ENCODE data around the gene MLC1.

MLC1 gene

DNA sequence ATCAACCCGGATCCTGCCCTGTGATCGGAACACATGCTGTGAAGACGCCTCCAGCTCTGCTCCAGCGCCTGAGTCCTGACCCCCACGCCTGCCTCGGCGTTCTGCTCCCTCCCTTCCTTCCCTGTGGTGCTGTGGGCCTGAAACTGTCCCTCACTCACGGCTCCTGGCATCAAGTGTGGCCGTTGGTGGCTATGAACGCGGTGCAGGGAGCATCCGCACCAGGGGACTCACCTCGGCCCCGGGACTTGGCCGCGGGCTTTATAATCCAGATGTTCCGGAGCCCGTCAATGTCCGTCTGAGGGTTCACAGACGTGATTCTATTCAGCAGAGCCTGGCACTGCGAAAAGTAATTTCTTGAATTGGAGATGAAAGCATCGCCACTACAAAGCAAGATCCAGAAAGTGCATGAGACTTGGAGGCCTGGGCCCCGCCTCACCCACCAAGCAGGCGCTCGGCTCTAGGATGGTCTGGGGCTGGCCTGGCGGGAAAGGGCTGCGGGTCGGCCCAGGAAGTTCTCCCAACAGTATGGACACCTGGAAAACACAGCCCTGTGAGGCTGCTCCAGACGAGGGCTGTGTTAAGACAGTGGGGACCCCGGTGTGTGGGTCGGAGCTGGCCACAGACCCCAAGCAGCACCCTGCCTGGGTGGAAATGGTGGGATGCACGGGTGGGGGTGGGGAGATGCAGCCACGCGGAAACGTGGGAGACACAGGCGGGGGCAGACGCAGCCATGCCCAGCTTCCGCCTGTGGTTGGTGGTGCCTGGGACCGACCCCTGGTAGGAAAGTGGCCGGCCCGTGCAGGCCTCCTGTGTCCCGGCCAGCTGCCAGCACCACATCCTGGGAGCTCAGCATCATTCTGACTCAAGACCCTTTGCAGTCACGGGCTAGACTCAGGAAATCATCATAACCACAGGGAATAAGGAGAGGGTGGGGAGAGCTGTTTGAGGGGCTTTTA lies 50.8 kb downstream of the MLC1 start:
- no peak for FAIRE-seq

DNA sequence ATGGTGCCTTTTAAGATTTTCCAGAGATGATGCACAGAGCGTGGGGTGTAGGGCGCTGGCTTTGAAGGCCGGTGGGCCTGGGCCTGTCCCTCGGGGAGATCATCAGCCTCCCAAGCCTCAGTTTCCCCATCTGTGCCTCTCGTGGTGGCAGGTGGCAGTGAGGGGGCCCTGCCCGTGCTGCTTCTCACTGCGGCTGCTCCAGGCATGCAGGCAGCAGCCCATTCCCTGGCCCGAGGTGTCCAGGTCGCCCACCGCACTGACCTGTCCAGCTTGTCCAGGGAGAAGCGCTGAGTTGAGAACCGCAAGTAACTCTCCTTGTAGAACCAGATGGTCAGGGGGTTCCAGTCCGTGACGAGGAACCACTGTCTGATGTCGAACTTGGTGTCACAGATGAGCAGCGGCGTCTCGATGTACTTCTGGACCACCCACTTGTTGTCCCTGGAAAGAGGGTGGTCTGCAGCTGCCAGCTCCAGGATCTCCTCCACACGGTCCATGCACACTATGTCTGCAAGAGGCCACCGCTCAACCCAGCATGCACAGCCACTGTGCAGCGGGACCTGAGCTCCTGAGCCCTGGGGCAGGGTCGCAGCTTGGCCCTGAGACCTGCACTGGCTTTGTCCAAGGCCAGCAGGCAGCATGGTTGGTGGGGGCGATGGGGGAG lies 52.2 kb downstream of the MLC1 start:
- FAIRE-seq, result no peak

DNA sequence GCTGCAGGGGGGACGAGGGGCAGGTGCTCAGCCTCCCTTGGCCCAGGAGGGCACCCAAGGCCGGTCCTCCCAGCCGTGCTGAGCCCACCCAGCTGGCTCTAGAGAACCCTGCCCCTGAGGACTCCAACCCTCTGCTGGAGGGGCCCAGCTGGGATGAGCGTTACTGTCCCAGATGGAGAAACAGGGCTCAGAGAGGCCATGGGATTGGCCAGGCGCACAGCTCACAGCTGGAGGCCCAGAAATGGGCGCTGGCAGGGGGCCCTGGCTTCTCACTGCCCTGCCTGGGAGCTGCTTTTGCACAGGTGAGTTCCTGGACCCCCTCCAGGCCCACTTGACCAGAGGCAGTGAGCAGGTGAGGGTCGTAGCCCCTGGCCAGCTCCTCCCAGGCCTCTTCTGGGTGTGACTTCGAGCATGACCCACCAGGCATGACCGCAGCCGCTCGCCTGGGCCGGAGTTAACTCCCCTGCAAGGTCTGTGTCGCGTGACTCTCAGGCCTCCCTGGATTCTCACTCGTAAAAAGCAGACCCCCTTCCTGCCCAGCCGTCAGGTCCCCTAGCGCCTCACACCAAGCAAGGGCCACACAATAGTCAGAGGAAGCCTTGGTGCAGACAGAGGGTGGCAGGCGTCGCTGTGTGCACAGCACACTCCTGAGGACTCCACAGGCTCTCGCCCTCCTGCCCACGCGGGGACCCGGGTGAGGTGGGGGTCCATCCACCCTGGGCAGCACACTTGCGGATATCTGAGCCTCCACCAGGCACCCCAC lies 52.9 kb downstream of the MLC1 start:
- FAIRE-seq, result no peak

DNA sequence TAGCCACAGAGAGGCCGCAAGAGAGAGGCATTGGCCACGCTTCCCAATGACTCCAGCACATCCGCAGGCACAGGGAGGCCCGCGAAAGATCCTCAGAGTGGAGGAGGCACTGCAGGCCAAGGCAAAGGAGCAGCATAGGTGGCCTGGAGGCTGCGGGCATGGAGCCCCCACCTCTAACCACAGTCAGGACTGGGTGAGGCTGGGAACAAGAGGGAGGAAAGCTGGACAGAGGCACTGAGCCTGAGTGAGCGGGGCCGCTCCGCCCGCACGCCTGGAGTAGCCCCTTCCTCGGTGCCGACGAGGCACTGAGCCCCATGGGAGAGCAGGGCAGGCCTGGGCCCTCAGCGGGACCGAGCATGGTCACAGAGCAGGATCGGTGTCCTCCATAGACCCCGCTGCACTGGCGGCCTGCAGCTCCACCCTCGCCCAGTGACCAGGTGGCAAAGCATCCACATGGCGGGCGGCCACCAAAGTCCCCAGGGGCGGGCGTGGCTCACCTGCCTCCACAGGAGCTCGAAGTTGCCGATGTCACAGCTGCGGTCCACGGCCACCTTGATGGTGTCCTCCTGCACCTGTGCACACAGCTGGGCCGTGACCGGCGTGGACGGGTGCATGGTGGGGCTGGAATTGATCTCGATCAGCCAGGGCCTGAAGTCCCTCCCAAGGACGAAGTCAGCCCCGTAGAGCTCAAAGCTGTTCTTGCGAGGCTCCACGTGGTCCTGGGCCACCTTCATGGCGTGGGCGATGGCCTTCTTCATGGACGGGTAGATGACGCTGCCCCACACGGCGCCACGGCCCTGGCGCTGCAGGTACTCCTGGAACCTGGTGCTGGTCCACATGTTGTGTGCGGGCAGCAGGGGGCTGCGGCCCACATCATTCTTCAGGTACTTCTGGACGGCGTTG lies 53.8 kb downstream of the MLC1 start:
- no peak for FAIRE-seq

DNA sequence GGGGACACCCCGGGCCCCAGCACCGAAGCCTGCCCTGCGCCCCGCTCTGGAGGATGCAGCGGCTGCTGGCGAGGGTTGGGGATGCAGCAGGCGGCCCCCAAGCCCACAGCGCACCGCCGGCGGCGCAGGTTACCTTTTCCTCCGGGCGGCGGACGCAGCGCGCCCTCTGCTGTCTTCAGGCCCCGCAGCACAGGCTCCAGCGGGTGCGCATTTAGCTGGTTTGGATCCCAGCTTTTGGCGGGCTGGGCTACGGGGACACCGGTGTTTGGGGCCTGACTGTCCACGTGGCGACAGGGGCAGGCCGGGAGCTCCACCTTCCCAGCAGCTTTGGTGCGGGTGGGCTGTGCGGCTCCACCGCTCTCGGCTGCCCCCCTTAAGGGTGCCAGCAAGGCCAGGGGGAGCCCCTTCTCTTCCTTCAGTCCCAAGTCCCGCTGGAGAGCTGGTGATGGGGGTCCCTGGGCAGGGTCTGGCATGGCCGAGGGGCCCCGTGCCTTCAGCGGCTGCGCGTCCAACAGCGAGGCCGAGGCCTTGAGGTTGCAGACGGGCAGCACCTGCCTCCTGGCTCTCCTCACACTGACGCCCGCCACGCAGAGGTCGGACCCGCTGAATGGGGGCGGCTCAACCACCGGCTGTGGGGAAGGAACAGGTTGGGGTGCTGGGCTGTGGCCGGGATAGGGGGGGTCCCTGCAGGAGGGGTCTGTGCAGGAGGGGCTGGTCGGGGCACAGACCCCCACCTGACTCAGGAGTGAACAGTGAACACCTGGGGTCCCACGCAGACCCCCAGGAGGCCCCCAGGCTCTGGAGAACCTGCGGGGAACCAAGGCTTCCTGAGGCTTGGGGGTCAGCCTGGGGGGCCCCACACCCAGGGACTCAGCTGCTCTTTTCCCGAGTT lies 54.7 kb downstream of the MLC1 start:
- FAIRE-seq, result no peak

DNA sequence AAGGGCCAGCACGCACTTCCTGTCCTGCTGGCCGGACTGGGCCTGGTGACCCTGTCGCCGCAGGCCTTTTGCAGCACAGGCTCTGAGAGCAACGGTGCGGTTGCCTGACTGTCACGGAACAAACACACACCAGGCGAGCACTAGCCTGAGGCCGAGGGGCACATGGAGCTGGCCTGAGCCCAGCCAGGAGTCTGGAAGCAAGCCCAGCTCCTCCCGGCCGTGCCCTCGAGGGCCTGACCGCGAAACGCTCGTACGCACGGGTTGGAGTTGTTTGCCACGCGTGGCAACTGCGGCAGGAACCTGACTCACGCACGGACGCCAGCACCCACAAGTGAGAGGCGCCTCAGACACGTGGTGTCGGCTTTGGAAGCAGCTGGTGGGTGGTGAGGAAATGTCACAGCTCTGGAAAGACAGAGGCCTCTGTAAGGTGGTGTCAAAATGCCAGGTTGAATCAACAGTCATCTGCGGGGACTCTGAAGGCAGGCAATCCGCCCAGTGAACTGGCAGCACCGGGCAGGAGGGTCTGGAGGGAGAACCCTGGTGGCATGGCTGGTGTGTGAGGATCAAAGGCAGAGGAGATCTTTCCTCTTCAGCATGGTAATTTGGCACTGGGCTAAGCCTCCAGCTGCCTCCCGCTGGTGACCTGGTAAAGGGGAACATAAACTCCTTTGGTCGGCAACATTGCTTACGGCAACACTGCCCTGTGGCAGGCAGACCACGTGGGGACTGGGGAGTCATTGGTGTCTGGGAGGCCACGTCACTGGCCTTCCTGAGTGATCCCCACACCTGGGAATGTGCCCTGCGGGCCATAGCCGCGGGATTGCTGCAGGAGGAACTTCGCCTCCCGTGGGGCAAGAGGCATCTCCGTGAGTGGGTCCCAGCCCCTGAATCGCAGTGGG lies 57.3 kb downstream of the MLC1 start:
- FAIRE-seq, result no peak

DNA sequence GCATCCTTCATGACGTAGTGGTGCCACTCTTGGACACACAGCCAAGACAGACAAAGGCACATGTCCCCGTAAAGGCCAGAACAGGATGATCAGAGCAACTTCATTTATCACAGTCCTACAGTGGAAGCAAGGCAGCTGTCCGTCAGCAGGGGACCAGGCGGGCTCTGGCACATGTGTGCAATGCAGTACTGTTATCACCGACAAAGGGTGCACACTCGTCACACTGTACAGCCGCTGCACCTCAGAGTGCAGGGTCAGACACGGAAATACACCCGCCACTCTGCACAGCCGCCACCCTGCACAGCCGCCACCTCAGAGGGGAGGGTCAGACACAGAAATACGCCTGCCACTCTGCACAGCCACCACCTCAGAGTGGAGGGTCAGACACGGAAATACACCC lies 59.2 kb downstream of the MLC1 start:
- no peak for FAIRE-seq

DNA sequence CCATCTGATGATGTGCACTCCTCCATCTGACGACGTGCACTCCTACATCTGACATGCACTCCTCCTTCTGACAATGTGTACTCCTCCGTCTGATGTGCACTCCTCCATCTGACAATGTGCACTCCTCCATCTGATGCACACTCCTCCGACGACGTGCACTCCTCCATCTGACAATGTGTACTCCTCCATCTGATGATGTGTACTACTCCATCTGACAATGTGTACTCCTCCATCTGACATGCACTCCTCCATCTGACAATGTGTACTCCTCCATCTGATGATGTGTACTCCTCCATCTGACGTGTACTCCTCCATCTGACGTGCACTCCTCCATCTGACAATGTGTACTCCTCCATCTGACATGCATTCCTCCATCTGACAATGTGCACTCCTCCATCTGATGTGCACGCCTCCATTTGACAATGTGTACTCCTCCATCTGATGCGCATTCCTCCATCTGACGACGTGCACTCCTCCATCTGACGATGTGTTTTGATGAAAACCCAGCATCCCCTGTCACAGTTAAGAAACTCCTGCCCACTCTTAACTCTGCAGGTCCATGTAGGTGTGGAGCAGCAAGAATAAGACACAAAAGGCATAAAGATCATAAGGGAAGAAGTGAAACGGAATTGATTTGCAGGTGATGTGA lies 62.9 kb downstream of the MLC1 start:
- no peak for FAIRE-seq

DNA sequence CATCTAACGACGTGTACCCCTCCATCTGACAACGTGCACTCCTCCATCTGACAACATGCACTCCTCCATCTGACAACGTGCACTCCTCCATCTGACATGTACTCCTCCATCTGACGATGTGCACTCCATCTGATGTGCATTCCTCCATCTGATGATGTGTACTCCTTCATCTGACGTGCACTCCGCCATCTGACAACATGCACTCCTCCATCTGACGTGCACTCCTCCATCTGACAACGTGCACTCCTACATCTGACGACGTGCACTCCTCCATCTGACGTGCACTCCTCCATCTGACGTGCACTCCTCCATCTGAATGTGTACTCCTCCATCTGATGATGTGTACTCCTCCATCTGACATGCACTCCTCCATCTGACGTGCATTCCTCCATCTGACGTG lies 64.6 kb downstream of the MLC1 start:
- no peak for FAIRE-seq

DNA sequence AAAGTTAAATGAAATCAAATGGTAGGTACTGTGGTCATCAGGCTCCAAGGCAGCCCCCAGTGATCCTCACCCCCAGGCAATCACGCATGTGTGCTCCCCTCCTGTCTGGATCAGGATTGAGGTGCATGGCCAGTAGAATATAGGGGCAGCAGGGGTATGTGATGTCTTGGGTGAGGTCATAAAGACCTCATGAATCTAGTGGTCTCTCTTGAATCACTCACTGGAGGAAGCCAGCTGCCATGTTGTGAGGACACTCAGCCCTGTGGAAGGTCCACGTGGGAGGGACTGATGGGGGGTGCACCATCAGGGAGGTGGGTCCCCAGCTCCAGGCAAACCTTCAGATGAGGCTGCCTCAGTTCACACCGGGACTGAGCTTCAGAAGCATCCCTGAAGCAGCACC lies 65.9 kb downstream of the MLC1 start:
- no peak for FAIRE-seq

DNA sequence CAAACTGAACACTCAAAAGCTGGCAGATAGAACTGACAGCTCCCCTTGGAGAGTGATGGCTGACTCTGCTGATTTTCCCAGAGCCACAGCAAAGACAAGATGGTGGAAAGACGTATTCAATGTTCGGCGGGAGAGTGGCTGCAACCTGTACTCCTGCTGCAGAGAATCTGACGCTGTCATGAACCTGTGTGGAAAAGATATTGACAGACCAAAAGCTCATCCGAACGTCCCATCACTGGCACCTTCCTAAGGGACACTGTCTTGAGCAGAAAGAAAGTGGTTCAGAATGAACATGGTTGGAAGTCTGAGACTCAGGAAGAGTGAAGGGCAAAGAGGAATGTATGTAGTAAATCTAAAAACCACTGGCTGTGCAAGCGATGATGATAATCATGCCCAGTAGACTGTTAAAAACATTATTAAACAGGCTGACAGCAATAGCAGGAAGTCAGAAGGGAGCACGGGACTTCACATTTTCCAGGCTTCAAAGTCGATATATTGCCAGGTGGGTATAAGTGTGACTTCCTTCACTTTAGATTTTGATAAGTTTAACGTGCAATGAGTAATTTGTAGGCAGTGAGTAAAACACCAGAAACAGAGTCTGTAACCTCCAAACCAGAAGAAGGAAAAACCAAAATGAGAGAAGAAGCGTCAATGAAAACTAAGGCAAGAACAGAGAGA lies 66.5 kb downstream of the MLC1 start:
- FAIRE-seq, result no peak

DNA sequence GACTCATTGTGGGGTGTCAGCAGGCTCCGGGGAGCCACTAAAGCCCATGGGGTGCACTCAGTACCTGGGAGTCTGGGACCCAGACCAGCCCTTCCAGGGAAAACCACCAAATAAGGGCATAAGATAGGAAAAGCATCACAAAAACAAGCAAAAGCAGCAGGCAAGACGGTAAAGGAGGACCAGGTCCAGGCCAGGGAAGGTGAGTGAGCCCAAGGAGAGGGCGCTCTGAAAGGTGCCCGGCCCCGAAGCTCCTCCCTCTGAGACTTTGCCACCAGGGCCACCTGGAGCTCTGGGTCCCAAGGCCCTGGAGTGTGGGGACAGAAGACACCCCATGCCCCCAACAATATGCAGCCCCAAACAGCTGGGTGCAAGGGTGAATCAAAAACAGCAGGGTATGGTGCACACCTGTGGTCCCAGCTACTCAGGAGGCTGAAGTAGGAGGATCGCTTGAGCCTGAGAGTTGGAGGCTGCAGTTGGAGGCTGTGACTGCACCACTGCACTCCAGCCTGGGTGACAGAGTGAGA lies 67.5 kb downstream of the MLC1 start:
- no peak for FAIRE-seq

DNA sequence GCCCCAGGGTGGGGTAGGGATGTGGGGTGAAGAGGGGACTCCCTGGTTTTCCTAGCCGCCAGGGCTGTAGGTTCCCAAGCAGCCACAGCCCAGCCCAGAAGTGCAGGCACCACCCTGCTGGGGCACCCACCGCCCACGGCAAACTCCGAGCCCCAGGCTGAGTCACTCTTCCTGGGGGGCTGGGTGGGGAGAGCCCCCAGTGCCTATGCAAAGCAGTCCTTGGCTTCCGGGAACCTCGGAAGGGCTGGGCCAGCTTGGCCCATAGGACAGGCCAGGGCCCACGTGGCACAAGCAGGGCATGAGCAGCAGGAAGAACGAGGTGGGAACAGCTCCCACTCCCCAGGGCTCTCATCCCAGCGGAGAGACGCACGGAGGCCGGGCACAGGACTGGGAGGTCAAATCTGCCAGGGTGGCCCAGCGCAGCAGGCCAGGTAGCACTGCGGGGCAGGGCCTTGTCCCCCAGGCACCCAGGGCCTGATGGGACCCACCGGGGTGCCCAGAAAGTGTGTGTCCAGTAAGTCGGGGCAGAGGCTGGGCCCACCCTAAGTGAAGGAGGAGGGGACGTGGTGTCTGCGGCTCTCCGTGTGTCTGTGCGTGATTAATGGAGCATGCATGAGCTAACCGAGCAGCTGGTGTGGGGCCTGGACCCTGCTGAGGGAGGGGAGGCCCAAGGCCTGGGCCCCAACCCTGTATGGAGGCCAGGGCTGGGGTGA lies 68.1 kb downstream of the MLC1 start:
- FAIRE-seq, result no peak

DNA sequence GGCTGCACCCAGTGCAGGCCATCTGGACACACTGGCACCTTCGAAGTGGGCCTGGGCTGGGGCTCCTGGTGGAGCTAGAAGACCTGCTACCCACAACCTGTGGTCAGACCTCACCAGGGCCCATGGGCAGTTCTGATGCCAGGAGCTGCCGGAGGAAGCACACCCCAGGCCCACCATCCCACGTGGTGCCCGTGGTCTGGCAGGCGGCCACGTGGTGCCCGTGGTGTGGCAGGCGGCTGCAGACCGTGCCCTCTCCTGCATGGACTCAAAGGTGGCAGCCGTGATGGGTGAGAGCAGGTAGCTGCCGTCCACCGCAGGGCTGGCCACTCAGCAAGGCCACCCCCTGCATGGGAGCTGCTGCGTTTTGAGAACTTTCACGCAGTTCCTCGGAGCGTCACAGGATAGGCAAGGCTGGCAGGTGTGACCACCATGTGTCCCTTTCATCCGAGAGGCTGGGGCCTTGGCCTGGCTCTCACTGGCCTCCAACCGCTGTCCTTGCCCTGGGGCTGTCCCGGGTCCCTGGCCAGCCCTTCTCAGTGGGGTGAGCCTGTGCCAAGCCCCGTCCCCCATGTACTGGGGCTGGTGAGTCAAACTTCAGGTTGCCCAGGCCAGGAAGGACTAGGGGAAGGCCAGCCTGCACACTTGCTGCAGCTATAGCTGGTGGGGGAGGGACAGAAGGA lies 68.8 kb downstream of the MLC1 start:
- no peak for FAIRE-seq

DNA sequence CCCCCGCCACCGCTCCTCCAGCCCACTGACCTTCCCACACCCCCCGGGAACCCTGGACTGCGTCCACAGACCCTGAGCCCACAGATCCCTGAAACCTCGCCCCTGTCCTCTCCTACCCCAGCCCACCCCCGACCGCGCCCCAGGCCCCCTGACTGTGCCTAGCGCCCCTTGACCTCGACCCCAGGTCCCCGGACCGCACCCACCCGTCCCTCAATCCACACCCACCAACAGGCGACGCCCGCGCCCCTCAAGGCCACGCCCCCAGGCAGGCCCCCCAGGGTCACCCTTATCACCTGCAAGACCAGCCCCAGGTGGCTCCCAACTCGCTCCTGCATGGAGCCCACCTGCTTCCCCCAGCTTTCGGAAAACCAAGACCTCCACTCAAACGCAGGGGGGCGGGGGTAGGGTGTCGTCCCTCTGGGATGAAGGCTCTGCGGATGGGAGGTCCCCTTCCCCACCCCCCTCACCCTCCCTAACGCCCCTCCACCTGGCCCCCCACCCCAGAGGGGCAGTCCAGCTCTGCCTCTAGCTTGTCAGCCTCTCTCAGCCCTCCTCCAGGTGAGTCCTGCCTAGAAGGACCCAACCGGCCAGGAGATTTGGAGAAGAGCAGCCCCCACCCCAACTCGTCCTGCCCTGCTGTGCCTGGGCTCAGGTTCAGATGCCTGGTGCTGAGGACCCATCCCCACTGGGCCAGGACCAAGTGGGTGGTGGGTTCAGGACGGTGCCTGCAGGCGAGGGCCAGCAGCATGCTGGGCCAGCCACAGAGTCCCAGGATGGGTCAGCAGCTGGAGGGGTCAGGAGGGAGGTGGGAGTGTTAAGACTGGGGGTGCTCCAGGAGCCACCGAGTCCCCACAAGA lies 69.5 kb downstream of the MLC1 start:
- no peak for FAIRE-seq

DNA sequence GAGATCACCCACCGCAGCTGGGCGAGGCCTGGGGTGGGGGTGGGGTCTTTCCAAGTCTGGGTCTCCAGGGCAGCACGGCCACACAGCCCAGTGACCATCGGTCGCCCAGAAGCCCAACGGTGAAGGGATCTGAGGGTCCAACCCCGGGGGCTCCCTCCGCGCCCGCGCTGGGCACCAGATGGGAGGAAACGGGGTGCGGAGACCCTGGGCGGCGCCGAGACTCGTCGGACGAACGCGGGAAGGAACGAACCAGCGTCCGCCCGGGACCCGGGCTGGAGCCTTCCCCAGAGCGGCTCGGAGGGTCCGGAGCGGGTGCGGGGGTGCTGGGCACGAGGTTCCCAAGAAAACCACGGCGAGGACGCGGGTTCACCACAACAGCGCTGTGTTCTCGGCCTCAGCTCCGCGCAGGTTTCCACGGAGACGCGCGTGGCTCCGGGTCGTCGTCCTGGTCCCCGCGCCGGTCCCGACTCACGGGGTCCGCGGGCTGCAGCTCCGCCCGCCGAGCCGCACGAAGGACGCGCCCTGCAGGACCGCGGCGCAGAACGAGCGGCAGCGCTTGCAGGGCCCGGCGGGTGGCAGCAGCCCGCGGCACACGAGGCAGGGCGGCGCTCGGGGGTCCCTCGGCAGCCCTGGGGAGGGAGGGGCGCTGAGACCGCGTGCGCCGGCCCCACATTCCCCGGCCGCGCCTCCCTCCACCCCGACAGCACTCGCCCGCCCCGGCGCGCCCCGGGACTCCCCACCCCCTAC lies 70.4 kb downstream of the MLC1 start:
- no peak for FAIRE-seq
